Vagina (tissue), 2 donors: ENCODE data around the gene ABCA5. TPM values are rescaled to one million over a fixed set of nuclear protein-coding genes. Genes with fewer than 3 reads are reported as not detected.

Source experiments
- DNase-seq, 2 donors: peaks; one replicate each; pipeline ENCODE4 v3.0.0-alpha.2; 2017; ENCODE audit errors: extremely low spot score in 2 of 2
- H3K27ac ChIP-seq: fragments of 200-600 bp; sonication (generic); one replicate; pipeline ENCODE4 v1.5.1; 2019
- H3K27me3 ChIP-seq: fragments of 200-600 bp; sonication (generic); one replicate; pipeline ENCODE4 v1.5.1; 2019
- H3K36me3 ChIP-seq, 2 donors: fragments of 200-600 bp; sonication (generic); one replicate each; pipeline ENCODE4 v1.5.1; 2017 to 2019
- H3K4me1 ChIP-seq: fragments of 200-600 bp; sonication (generic); one replicate; pipeline ENCODE4 v1.5.1; 2019
- H3K4me3 ChIP-seq, 2 donors: fragments of 200-600 bp; sonication (generic); 1 replicate in 1 of 2; 2 replicates in 1 of 2; pipeline ENCODE4 v1.5.1; 2016 to 2019
- H3K9me3 ChIP-seq: fragments of 200-600 bp; sonication (generic); one replicate; pipeline ENCODE4 v1.5.1; 2019
- POLR2A ChIP-seq, 2 donors: fragments of 450-650 bp; IDR thresholded peaks; one replicate each; pipeline ENCODE4 v1.6.1; 2017; ENCODE audit warnings: antibody characterized with exemption in 2 of 2, mild to moderate bottlenecking in 2 of 2, moderate library complexity in 2 of 2
- POLR2AphosphoS5 ChIP-seq, 2 donors: sonication (generic); formaldehyde crosslinking; IDR thresholded peaks; one replicate each; pipeline ENCODE4 v1.9.0; 2017; ENCODE audit warnings: antibody characterized with exemption in 2 of 2, mild to moderate bottlenecking in 2 of 2, low read depth in 1 of 2; ENCODE audit not compliant: insufficient read depth in 1 of 2
- intact Hi-C: fragments of 100-400 bp; cut with DNase I; formaldehyde crosslinking; loops from one replicate; pipeline ENCODE4 v1.15.1; 2023
- total RNA-seq: library from RNA; depleted of rRNA; stranded (reverse); fragments of >200 nt; gene quantifications from one replicate; pipeline ENCODE4 v1.2.3, GENCODE V29; 2016
- TF ChIP-seq, protein P1 (sequence below), 3 experiments: fragments of 450-650 bp in 2 of 3; fragments of 200-600 bp in 1 of 3; sonication (generic) in 1 of 3; IDR thresholded peaks; one replicate each; pipeline ENCODE4 v1.5.1; 2017 to 2019; ENCODE audit warnings: antibody characterized with exemption in 3 of 3, mild to moderate bottlenecking in 2 of 3, moderate library complexity in 2 of 3

Gene ABCA5
- total RNA-seq, 1 donor from 2014 or later = 50.6 TPM

DNA sequence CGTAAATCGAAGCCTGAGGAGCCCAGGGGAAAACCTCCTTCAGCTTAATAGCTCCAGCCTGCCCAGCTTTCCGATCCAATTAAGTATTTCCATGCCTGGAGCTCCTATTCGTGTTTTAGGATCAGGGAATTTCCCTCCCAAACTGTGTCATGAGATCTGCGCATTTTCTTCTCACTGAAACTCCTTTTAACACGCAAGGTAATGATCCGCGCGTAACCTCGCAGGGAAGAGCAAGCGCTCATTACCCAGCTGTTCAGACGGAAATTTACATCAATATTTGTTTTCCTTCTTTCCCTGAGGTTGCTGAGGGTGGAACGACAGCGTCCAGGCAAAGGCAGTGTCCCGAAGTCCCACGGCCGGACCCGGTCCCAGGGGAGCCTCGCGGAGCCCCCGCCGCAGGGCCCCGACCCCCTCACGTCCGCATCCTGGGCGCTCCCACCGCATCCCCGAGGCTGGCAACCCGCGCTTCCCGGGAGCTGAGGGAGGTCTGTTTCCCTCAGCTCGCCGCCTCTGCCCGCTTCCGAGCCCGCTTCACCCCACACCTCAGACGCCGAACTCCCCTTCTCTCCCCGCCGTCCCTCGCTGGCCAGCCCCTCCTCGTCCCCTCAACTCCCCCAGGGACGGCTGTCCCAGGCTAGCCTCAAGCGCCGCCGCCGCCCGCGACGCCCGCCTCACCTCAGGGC, 415 bp downstream of the ABCA5 start:
- Histone ChIP-seq H3K4me3 (peak overlapping the region; percentile 75 to 92), H3K9me3 (no peaks in the 10 kb centered on the region), H3K4me1 (no peaks in the 10 kb centered on the region), H3K36me3 (no peaks in the 10 kb centered on the region), H3K27ac (peak overlapping the region; percentile 97), H3K27me3 (no peaks in the 10 kb centered on the region)
- DNase-seq = no peak
- intact Hi-C loops = no loop called here
- TF ChIP-seq POLR2A (IDR thresholded peaks at IDR 0.05) (no peak), POLR2AphosphoS5 (IDR thresholded peaks at IDR 0.05; ENCODE audit: insufficient read depth in 1 of 2, low read depth in 1 of 2) (peak in 1 of 2 donors; percentile 82)
- TF ChIP-seq, protein P1, sequence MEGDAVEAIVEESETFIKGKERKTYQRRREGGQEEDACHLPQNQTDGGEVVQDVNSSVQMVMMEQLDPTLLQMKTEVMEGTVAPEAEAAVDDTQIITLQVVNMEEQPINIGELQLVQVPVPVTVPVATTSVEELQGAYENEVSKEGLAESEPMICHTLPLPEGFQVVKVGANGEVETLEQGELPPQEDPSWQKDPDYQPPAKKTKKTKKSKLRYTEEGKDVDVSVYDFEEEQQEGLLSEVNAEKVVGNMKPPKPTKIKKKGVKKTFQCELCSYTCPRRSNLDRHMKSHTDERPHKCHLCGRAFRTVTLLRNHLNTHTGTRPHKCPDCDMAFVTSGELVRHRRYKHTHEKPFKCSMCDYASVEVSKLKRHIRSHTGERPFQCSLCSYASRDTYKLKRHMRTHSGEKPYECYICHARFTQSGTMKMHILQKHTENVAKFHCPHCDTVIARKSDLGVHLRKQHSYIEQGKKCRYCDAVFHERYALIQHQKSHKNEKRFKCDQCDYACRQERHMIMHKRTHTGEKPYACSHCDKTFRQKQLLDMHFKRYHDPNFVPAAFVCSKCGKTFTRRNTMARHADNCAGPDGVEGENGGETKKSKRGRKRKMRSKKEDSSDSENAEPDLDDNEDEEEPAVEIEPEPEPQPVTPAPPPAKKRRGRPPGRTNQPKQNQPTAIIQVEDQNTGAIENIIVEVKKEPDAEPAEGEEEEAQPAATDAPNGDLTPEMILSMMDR (IDR thresholded peaks at IDR 0.05) = no peak

DNA sequence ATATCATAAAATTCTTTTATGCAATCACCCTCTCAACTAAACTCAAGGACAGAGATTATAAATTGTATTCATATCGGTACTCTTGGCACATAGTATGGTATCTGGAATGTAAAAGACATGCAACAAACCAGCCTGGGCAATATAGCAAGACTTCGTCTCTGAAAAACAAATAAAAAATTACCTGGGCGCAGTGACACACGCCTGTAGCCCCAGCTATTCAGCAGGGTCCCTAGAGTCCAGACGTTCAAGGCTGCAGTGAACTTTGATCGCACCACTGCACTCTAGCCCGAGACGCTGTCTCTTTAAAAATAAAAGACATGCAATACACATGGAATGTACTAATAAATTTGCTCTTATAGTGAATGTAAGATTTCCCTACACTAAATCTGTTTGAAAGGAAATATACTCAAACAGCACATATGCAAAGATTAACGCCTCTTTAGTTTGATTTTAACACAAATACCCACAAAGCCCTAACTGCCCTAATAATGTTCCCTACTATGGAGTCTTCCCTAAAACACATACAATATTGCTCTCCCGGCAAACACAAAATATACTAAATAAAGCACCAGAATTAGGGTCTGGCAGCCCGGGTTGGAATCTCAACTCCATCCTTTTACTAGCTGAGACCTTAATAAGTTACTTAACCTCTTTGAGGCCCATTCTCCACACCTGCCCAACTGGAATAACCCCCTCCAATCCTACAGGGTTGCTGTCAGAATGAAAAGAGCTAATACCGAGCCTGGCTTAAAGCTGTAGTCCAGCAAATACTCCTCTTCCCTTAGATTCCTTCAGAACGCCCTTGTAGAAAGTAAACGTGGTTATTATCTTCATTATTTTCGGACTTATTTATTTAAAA, 1.2 kb downstream of the ABCA5 start:
- Histone ChIP-seq H3K36me3 (no peaks in the 10 kb centered on the region), H3K4me3 (peak overlapping the region; percentile 75 to 92), H3K9me3 (no peaks in the 10 kb centered on the region), H3K27me3 (no peaks in the 10 kb centered on the region), H3K4me1 (no peaks in the 10 kb centered on the region), H3K27ac (peak overlapping the region; percentile 97)
- intact Hi-C loops = no loop called here
- TF ChIP-seq, protein P1 (IDR thresholded peaks at IDR 0.05) = no peak
- no peak for TF ChIP-seq POLR2AphosphoS5 (IDR thresholded peaks at IDR 0.05; ENCODE audit: insufficient read depth in 1 of 2, low read depth in 1 of 2)
- TF ChIP-seq POLR2A (IDR thresholded peaks at IDR 0.05) = no peak
- no peak for DNase-seq

DNA sequence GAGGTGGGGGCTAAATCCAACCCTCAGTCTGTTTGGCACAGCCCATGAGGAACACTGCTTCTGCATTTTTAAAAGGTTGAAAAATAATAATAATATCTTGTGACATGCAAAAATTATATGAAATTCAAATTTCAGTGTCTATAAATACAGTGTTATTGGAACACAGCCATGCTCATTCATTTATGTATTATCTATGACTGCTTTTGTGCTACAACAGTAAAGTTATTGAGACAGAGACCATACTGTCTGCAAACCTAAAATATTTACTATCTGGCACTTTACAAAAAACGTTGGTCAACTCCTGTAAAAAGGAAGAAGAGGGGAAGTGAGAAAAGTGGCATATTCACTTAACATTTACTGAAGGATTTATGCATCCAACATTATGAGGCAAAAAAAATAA, 3.1 kb downstream of the ABCA5 start:
- TF ChIP-seq POLR2A (IDR thresholded peaks at IDR 0.05) (no peak), POLR2AphosphoS5 (IDR thresholded peaks at IDR 0.05; ENCODE audit: insufficient read depth in 1 of 2, low read depth in 1 of 2) (no peak)
- TF ChIP-seq, protein P1 (IDR thresholded peaks at IDR 0.05) = no peak
- intact Hi-C loops = no loop called here
- no peak for DNase-seq
- no peaks in the 10 kb centered on the region for H3K27me3 ChIP-seq
- no peaks in the 10 kb centered on the region for H3K4me1 ChIP-seq
- no peak overlapping the region for H3K4me3 ChIP-seq
- H3K36me3 ChIP-seq = no peaks in the 10 kb centered on the region
- H3K27ac ChIP-seq = no peak overlapping the region
- H3K9me3 ChIP-seq = no peaks in the 10 kb centered on the region

DNA sequence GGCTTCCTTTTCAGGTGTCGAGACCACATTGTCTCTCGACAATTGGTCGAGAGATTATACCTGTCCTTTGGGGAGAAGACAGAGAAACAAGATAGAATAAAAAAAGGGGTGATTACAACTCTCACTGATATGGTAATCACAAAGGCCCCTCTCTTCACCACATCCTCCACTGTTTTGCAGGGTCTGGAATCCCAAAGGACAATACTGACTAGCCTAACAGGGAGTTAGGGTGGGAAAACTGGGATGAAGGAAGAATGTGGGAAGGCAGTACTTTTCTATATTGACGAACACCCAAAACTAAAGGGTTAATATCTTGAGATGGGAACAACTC, 6.1 kb downstream of the ABCA5 start:
- Histone ChIP-seq H3K27ac (no peak overlapping the region), H3K4me3 (no peak overlapping the region), H3K4me1 (peaks cover 12% of the 10 kb centered on the region), H3K9me3 (no peaks in the 10 kb centered on the region), H3K27me3 (no peaks in the 10 kb centered on the region), H3K36me3 (no peaks in the 10 kb centered on the region)
- intact Hi-C loops = no loop called here
- no peak for TF ChIP-seq POLR2A (IDR thresholded peaks at IDR 0.05)
- no peak for TF ChIP-seq POLR2AphosphoS5 (IDR thresholded peaks at IDR 0.05; ENCODE audit: insufficient read depth in 1 of 2, low read depth in 1 of 2)
- TF ChIP-seq, protein P1 (IDR thresholded peaks at IDR 0.05) = no peak
- DNase-seq = no peak
